Measurements from ENCODE around the gene UBA6. TPM values are rescaled to one million over a fixed set of nuclear protein-coding genes. Genes with fewer than 3 reads are reported as not detected.
A peak's percentile ranks its signal among the peaks of the same experiment; 100 is the strongest.

Gene UBA6
- total RNA-seq, 1 donor from 2014 or later = 85.1 TPM

DNA sequence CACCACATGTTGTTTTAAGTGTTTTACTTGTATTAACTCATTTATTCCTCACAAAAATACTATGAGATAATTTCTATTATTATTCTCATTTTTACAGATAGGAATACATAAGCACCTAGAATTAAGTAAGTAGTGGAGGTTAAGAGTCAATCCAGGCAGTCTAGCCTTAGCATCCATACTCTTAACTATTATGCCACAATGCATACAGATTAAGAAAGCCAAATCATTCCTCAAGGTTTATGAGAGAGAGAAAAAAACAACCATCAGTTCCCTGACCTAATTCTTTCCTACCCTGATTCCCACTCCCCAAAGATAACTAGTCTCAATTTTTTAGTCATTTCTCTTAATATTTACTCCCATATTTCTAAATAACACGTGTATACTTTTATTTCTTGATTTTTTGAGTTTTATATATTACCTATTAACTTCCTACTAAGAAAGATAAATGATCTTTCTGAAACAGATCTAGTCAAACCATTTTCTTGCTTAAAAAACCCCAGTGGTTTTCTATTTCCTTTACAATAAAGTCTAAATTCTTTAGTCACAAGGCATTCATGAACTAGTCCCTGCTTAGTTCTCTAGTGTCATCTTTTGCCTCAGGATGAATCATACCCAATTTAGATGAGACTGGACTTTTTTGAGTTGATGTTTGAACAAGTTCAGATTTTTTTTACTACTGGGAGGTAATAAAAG lies 16.0 kb downstream of the UBA6 start:
- no peak overlapping the region for H3K27ac Mint-ChIP-seq
- no peak overlapping the region for H3K4me3 Mint-ChIP-seq (ENCODE audit: low read depth)
- DNase-seq (ENCODE audit: low spot score, unreplicated experiment) = no peak
- no peak for TF ChIP-seq CTCF (IDR thresholded peaks at IDR 0.05; ENCODE audit: unreplicated experiment)
- no peaks in the 10 kb centered on the region for H3K4me1 Mint-ChIP-seq (ENCODE audit: low read depth)
- H3K36me3 Mint-ChIP-seq (ENCODE audit: insufficient read depth) = peaks cover 10% of the 10 kb centered on the region
- no peaks in the 10 kb centered on the region for H3K27me3 Mint-ChIP-seq
- H3K9me3 Mint-ChIP-seq (ENCODE audit: low read depth) = no peaks in the 10 kb centered on the region

GRCh38 chr4:67682266-67682665 lies 18.7 kb downstream of the UBA6 start:
- Mint-ChIP-seq H3K4me3 (ENCODE audit: low read depth) (no peak overlapping the region), H3K36me3 (ENCODE audit: insufficient read depth) (peaks cover 12% of the 10 kb centered on the region), H3K27ac (no peak overlapping the region), H3K9me3 (ENCODE audit: low read depth) (no peaks in the 10 kb centered on the region), H3K27me3 (no peaks in the 10 kb centered on the region), H3K4me1 (ENCODE audit: low read depth) (no peaks in the 10 kb centered on the region)
- DNase-seq (ENCODE audit: low spot score, unreplicated experiment) = no peak
- no peak for TF ChIP-seq CTCF (IDR thresholded peaks at IDR 0.05; ENCODE audit: unreplicated experiment)

GRCh38 chr4:67680581-67681222 lies 20.3 kb downstream of the UBA6 start:
- Mint-ChIP-seq H3K4me3 (ENCODE audit: low read depth) (no peak overlapping the region), H3K27me3 (no peaks in the 10 kb centered on the region), H3K9me3 (ENCODE audit: low read depth) (no peaks in the 10 kb centered on the region), H3K36me3 (ENCODE audit: insufficient read depth) (peaks cover 19% of the 10 kb centered on the region), H3K4me1 (ENCODE audit: low read depth) (no peaks in the 10 kb centered on the region), H3K27ac (no peak overlapping the region)
- no peak for DNase-seq (ENCODE audit: low spot score, unreplicated experiment)
- no peak for TF ChIP-seq CTCF (IDR thresholded peaks at IDR 0.05; ENCODE audit: unreplicated experiment)

- Mint-ChIP-seq H3K4me3 (ENCODE audit: low read depth) (no peak overlapping the region), H3K4me1 (ENCODE audit: low read depth) (no peaks in the 10 kb centered on the region), H3K27me3 (no peaks in the 10 kb centered on the region), H3K9me3 (ENCODE audit: low read depth) (no peaks in the 10 kb centered on the region), H3K36me3 (ENCODE audit: insufficient read depth) (peaks cover 30% of the 10 kb centered on the region), H3K27ac (no peak overlapping the region)
- no peak for TF ChIP-seq CTCF (IDR thresholded peaks at IDR 0.05; ENCODE audit: unreplicated experiment)
- no peak for DNase-seq (ENCODE audit: low spot score, unreplicated experiment)
Measured at GRCh38 chr4:67678612-67679011, 22.3 kb downstream of the UBA6 start.

GRCh38 chr4:67674098-67674497 lies 26.9 kb downstream of the UBA6 start:
- DNase-seq (ENCODE audit: low spot score, unreplicated experiment) = no peak
- Mint-ChIP-seq H3K36me3 (ENCODE audit: insufficient read depth) (peaks cover 39% of the 10 kb centered on the region), H3K4me1 (ENCODE audit: low read depth) (no peaks in the 10 kb centered on the region), H3K27me3 (no peaks in the 10 kb centered on the region), H3K4me3 (ENCODE audit: low read depth) (no peak overlapping the region), H3K9me3 (ENCODE audit: low read depth) (no peaks in the 10 kb centered on the region), H3K27ac (peak overlapping the region; percentile 83)
- TF ChIP-seq CTCF (IDR thresholded peaks at IDR 0.05; ENCODE audit: unreplicated experiment) = no peak
